RWPE2 (cell line): ENCODE data around the gene QRFPR.

ENCODE experiments used
- ATAC-seq: fragments of 200-7000 bp; cut with Tn5 transposase; 3 replicates; pipeline ENCODE4 v1.9.1; 2021; ENCODE audit warnings: low read depth
- DNase-seq: peaks from one replicate; pipeline ENCODE4 v3.0.0-alpha.2; 2020; ENCODE audit warnings: low spot score
- H3K27ac ChIP-seq: fragments of 450-650 bp; 2 replicates; pipeline ENCODE4 v1.5.1; 2017; ENCODE audit warnings: mild to moderate bottlenecking; ENCODE audit not compliant: poor library complexity, severe bottlenecking
- H3K27me3 ChIP-seq: fragments of 250-450 bp; sonication (Bioruptor Pico); 2 replicates; pipeline ENCODE4 v1.5.1; 2021; ENCODE audit warnings: mild to moderate bottlenecking, moderate library complexity; ENCODE audit not compliant: insufficient read depth, poor library complexity, severe bottlenecking
- H3K36me3 ChIP-seq: fragments of 250-450 bp; sonication (Bioruptor Pico); 2 replicates; pipeline ENCODE4 v1.5.1; 2020; ENCODE audit warnings: low read depth, mild to moderate bottlenecking, moderate library complexity
- H3K4me1 ChIP-seq: fragments of 250-450 bp; sonication (Bioruptor Pico); 2 replicates; pipeline ENCODE4 v1.5.1; 2021; ENCODE audit warnings: mild to moderate bottlenecking, moderate library complexity; ENCODE audit not compliant: insufficient read depth, poor library complexity, severe bottlenecking
- H3K4me3 ChIP-seq: fragments of 250-450 bp; sonication (Bioruptor Pico); 2 replicates; pipeline ENCODE4 v1.5.1; 2021; ENCODE audit warnings: mild to moderate bottlenecking, moderate library complexity; ENCODE audit not compliant: severe bottlenecking
- H3K9me3 ChIP-seq: fragments of 250-450 bp; sonication (Bioruptor Pico); 2 replicates; pipeline ENCODE4 v1.5.1; 2021; ENCODE audit warnings: mild to moderate bottlenecking, moderate library complexity; ENCODE audit not compliant: severe bottlenecking
- CTCF ChIP-seq: fragments of 450-650 bp; IDR thresholded peaks from one replicate; pipeline ENCODE4 v1.5.1; 2017; ENCODE audit warnings: mild to moderate bottlenecking, moderate library complexity; ENCODE audit not compliant: poor library complexity, severe bottlenecking

QRFPR gene

GRCh38 chr4:121400632-121401031 lies 19.8 kb upstream of the QRFPR start:
- no peak for ATAC-seq
- no peak for DNase-seq
- H3K9me3 ChIP-seq, result no peaks in the 10 kb centered on the region
- no peak for TF ChIP-seq CTCF
- H3K4me1 ChIP-seq, result no peaks in the 10 kb centered on the region
- no peaks in the 10 kb centered on the region for H3K27me3 ChIP-seq
- no peak overlapping the region for H3K4me3 ChIP-seq
- H3K27ac ChIP-seq, result no peak overlapping the region
- H3K36me3 ChIP-seq, result no peaks in the 10 kb centered on the region

GRCh38 chr4:121397941-121398601 lies 17.3 kb upstream of the QRFPR start:
- Histone ChIP-seq H3K27me3 (no peaks in the 10 kb centered on the region), H3K9me3 (no peaks in the 10 kb centered on the region), H3K36me3 (no peaks in the 10 kb centered on the region), H3K27ac (no peak overlapping the region), H3K4me1 (no peaks in the 10 kb centered on the region), H3K4me3 (no peak overlapping the region)
- TF ChIP-seq CTCF, result no peak
- ATAC-seq (no peak; the same call in 2 of the 3 replicates), DNase-seq (no peak)

GRCh38 chr4:121397434-121397833 lies 16.6 kb upstream of the QRFPR start:
- H3K36me3 ChIP-seq, result no peaks in the 10 kb centered on the region

GRCh38 chr4:121392426-121393086 lies 11.7 kb upstream of the QRFPR start:
- no peaks in the 10 kb centered on the region for H3K27me3 ChIP-seq
- TF ChIP-seq CTCF, result no peak
- DNase-seq (no peak), ATAC-seq (no peak)
- H3K9me3 ChIP-seq, result no peaks in the 10 kb centered on the region
- H3K4me1 ChIP-seq, result no peaks in the 10 kb centered on the region
- H3K27ac ChIP-seq, result no peak overlapping the region
- H3K4me3 ChIP-seq, result no peak overlapping the region
- H3K36me3 ChIP-seq, result no peaks in the 10 kb centered on the region

More at GRCh38 chr4:121397434-121397833, 16.6 kb upstream of the QRFPR start:
- Histone ChIP-seq H3K27ac (no peak overlapping the region), H3K27me3 (no peaks in the 10 kb centered on the region), H3K9me3 (no peaks in the 10 kb centered on the region), H3K4me1 (no peaks in the 10 kb centered on the region), H3K4me3 (no peak overlapping the region)
- DNase-seq (no peak), ATAC-seq (no peak)
- no peak for TF ChIP-seq CTCF

- Histone ChIP-seq H3K36me3 (no peaks in the 10 kb centered on the region), H3K27me3 (peaks cover 5% of the 10 kb centered on the region), H3K4me1 (no peaks in the 10 kb centered on the region), H3K4me3 (no peak overlapping the region), H3K9me3 (peaks cover 2% of the 10 kb centered on the region), H3K27ac (no peak overlapping the region)
- TF ChIP-seq CTCF, result no peak
- no peak for DNase-seq
- ATAC-seq, result no peak
Observed at GRCh38 chr4:121390335-121390734, 9.5 kb upstream of the QRFPR start.
